Measurements from ENCODE around the gene EXTL1.

The EXTL1 gene

GRCh38 chr1:26020941-26021646 is 481 bp upstream of the EXTL1 start:
- in situ Hi-C loops (cut with HindIII; ENCODE audit: low sequenced_read_pairs): no loop called here

GRCh38 chr1:26022404-26022779 is 817 bp downstream of the EXTL1 start:
- in situ Hi-C loops (cut with HindIII; ENCODE audit: low sequenced_read_pairs): no loop called here

GRCh38 chr1:26023009-26023408 is 1.4 kb downstream of the EXTL1 start:
- in situ Hi-C loops (cut with HindIII; ENCODE audit: low sequenced_read_pairs): no loop called here

GRCh38 chr1:26023826-26024225 is 2.3 kb downstream of the EXTL1 start:
- in situ Hi-C loops (cut with HindIII; ENCODE audit: low sequenced_read_pairs): no loop called here

GRCh38 chr1:26025060-26025459 is 3.5 kb downstream of the EXTL1 start:
- in situ Hi-C loops (cut with HindIII; ENCODE audit: low sequenced_read_pairs): no loop called here

- in situ Hi-C loops (cut with HindIII; ENCODE audit: low sequenced_read_pairs): no loop called here
These were observed 3.9 kb downstream of the EXTL1 start for GRCh38 chr1:26025517-26025916.

- in situ Hi-C loops (cut with HindIII; ENCODE audit: low sequenced_read_pairs): no loop called here
These were observed 6.3 kb downstream of the EXTL1 start for GRCh38 chr1:26027716-26028489.

- in situ Hi-C loops (cut with HindIII; ENCODE audit: low sequenced_read_pairs): no loop called here
These were observed 7.0 kb downstream of the EXTL1 start for GRCh38 chr1:26028490-26028980.

- in situ Hi-C loops (cut with HindIII; ENCODE audit: low sequenced_read_pairs): no loop called here
These were observed 7.7 kb downstream of the EXTL1 start for GRCh38 chr1:26029054-26029863.

- in situ Hi-C loops (cut with HindIII; ENCODE audit: low sequenced_read_pairs): no loop called here
These were observed 8.4 kb downstream of the EXTL1 start for GRCh38 chr1:26029864-26030481.

GRCh38 chr1:26031196-26031595 is 9.6 kb downstream of the EXTL1 start:
- in situ Hi-C loops (cut with HindIII; ENCODE audit: low sequenced_read_pairs): no loop called here

GRCh38 chr1:26031611-26032220 is 10.1 kb downstream of the EXTL1 start:
- in situ Hi-C loops (cut with HindIII; ENCODE audit: low sequenced_read_pairs): no loop called here

- in situ Hi-C loops (cut with HindIII; ENCODE audit: low sequenced_read_pairs): no loop called here
These were observed 11.2 kb downstream of the EXTL1 start for GRCh38 chr1:26032656-26033357.

GRCh38 chr1:26034504-26035202 is 13.1 kb downstream of the EXTL1 start:
- in situ Hi-C loops (cut with HindIII; ENCODE audit: low sequenced_read_pairs): no loop called here

GRCh38 chr1:26035203-26035958 is 13.8 kb downstream of the EXTL1 start:
- in situ Hi-C loops (cut with HindIII; ENCODE audit: low sequenced_read_pairs): no loop called here

- in situ Hi-C loops (cut with HindIII; ENCODE audit: low sequenced_read_pairs): no loop called here
These were observed 14.6 kb downstream of the EXTL1 start for GRCh38 chr1:26035959-26036755.

GRCh38 chr1:26036756-26037281 is 15.2 kb downstream of the EXTL1 start:
- in situ Hi-C loops (cut with HindIII; ENCODE audit: low sequenced_read_pairs): no loop called here

GRCh38 chr1:26037904-26038303 is 16.3 kb downstream of the EXTL1 start:
- in situ Hi-C loops (cut with HindIII; ENCODE audit: low sequenced_read_pairs): no loop called here
